H1 (cell line): Measurements from ENCODE around the gene MYLK3.

Experiments used
- CTCF ChIP-seq, 3 experiments: IDR thresholded peaks; 1 replicate in 2 of 3; 2 replicates in 1 of 3; pipeline versions ENCODE4 v1.5.1 to v1.6.1; 2011; ENCODE audit warnings: low read length in 3 of 3, mild to moderate bottlenecking in 3 of 3, inconsistent platforms in 2 of 3, low read depth in 1 of 3, moderate library complexity in 1 of 3; ENCODE audit not compliant: insufficient read depth in 1 of 3; ENCODE audit errors: control extremely low read depth in 1 of 3
- SRF ChIP-seq: IDR thresholded peaks from 2 replicates; pipeline ENCODE4 v1.6.1; 2011; ENCODE audit warnings: mild to moderate bottlenecking, low read depth, low read length, moderate library complexity

GRCh38 chr16:46747777-46748651, at the start of gene MYLK3:
- TF ChIP-seq CTCF (IDR thresholded peaks at IDR 0.05; ENCODE audit: control extremely low read depth in 1 of 3, insufficient read depth in 1 of 3, low read depth in 1 of 3, low read length in 3 of 3): no peak
- no peak for TF ChIP-seq SRF
